ENCODE results near the gene PAK1IP1.
"Not testable (repeated sequence)": the region's sequence is repeated elsewhere in the genome, so short reads cannot be mapped to it uniquely, and the experiment has no call there.

Gene PAK1IP1

DNA sequence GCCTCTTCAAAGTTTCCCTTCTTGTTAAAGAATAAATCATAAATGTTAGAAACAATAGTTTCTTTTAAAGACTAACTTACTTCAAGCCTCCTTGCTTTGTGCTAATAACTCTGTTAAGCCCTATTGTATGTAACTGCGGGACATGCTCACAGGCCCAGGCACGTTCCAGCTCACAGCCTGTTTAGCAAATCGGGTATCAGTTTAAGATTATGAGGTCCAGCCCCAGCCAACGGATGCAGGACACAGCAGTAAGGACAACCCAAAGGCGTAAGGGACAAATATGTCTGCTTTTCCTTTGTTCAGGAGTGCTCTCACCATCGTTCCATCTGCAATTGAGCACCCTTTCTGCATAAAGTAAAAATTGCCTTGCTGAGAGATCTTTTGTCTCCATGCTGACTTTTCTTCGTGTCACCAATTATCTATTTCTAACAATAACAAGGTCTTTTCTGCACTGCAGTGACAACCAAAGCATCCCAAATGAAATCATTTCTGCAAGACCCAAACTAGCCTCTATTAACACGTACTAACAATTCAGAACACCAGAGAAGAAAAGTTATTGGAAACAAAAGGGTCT is 1.7 kb upstream of the PAK1IP1 start:
- DNase-seq (ENCODE audit: low read depth in 2 of 2): no peak

DNA sequence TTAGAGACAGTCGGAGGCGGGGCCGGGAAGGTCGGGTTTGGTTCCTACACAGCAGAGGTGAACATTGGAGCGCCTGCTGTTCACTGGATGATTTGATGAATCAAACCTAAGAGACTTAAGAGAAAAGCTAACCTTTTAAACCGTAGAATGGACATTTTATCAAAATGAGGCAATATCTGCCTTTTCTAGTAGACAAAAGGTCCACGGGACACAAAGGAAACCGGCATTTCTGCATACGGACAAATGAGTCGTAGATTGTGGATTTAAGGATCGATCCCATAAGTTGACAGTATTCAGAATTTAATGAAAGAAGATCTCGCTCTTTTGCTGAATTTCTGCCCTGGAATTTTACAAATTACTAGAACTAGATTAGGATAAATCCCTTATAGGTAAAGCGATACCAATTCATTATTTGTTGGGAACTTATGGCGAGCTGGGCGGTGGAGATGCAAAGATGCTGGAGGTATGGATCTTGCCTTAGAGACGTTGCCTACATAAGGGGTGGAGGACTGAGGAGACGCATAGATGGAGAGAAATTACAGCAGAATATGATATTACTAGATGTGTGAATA is 400 bp downstream of the PAK1IP1 start:
- DNase-seq (ENCODE audit: low read depth in 2 of 2): no peak

DNA sequence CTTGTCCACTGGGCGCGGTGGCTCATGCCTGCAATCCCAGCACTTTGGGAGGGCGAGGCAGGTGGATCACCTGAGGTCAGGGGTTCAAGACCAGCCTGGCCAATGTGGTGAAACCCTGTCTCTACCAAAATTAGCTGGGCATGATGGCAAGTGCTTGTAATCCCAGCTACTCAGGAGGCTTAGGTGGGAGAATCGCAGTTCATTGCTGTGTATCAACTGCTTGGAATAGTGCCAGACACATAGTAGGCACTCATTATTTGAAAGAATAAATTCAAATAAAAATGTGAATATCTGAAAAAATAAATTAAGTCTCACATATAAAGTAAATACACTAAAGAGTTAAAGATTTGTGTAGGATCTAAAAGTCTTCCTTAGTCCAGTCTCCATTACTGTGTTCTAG is 1.9 kb downstream of the PAK1IP1 start:
- DNase-seq (ENCODE audit: low read depth in 2 of 2): no peak

DNA sequence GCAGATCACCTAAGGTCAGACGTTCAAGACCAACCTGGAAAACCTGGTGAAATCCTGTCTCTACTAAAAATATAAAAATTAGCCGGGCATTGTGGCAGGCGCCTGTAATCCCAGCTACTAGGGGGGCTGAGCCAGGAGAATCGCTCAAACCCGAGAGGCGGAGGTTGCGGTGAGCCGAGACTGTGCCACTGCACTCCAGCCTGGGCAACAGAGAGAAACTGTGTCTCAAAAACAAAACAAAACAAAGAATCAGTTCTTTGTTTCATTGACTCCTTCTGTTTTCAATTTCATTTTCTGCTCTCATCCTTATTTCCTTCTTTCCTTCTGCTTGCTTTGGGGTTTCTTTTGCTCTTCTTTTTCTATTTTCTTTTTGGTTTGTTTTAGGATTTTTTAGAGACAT is 19.2 kb downstream of the PAK1IP1 start:
- DNase-seq (ENCODE audit: low read depth in 2 of 2): no peak

DNA sequence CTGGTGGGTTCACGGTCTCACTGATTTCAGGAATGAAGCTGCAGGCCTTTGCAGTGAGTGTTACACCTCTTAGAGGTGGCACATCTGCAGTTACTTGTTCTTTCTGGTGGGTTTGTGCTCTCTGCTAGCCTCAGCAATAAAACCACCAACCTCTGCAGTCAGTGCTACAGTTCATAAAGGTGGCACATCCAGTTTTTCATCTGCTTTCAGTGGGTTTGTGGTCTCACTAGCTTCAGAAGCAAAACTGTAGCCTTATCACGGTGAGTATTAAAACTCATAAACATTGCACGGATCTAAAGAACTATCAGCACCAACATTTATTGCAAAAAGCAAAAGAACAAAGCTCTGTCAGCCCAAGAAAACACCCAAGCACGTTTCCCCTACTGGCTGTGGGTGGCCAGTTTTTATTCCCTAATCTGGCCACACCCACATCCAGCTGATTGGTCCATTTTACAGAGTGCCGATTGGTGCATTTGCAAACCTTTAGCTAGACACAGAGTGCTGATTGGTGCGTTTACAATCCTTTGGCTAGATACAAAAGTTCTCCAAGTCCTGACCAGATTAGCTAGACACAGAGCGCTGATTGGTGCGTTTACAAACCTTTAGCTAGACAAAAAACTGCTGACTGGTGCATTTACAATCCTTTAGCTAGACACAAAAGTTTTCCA is 24.7 kb downstream of the PAK1IP1 start:
- no peak for DNase-seq (ENCODE audit: low read depth in 2 of 2)

DNA sequence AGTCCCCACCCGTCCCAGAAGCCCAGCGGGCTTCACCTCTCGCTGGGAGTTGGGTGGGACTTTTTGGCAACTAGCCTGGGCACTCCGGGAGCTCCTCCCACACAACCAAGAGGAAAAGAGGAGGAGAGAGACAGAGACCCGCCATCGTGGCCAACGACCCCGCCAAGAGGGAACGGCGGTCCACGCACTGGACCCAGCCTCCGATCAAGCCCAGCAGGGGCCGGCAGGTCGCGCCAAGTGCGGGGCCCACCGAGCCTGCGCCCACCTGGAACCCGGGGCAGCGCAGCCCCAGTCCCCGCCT is 25.1 kb downstream of the PAK1IP1 start:
- DNase-seq (ENCODE audit: low read depth in 2 of 2): no peak

DNA sequence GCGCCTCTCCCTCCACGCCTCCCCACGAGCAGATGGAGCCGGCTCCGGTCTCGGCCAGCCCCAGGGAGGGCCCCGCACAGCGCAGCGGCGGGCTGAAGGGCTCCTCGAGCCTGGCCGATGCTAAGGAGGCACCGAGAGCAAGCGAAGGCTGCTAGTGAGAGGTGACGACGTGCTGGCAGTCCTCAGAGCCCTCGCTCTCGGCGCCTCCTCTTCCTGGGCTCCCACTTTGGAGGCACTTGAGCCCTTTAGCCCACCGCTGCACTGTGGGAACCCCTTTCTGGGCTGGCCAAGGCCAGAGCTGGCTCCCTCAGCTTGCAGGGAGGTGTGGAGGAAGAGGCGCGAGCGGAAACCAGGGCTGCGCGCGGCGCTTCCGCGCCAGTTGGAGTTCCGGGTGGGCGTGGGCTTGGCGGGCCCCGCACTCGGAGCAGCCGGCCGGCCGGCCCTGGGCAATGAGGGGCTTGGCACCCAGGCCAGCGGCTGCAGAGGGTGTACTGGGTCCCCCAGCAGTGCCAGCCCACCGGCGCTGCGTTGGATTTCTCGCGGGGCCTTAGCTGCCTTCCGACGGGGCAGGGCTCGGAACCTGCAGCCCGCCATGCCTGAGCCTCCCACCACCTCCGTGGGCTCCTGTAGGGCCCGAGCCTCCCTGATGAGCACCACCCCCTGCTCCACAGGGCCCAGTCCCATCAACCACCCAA is 25.6 kb downstream of the PAK1IP1 start:
- peak in 1 of 2 donors; percentile 47 for DNase-seq (ENCODE audit: low read depth in 2 of 2)

DNA sequence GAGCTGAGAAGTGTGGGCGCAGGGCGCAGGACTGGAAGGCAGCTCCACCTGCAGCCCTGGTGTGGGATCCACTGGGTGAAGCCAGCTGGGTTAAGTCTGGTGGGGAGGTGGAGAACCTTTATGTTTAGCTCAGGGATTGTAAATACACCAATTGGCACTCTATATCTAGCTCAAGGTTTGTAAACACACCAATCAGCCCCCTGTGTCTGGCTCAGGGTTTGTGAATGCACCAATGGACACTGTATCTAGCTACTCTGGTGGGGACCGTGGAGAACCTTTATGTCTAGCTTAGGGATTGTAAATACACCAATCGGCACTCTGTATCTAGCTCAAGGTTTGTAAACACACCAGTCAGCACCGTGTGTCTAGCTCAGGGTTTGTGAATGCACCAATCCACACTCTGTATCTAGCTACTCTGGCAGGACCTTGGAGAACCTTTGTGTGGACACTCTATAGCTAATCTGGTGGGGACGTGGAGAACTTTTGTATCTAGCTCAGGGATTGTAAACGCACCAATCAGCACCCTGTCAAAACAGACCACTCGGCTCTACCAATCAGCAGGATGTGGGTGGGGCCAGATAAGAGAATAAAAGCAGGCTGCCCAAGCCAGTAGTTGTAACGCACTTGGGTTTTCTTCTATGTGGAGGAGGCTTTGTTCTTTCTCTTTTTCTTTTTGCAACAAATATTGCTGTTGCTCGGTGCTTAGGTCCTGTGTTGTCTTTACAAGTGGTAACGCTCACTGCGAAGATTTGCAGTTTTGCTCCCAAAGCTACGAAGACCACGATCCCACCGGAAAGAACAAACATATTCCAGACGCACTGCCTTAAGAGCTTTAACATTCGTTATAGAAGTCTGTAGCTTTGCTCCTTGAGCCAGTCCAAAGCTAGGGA is 26.4 kb downstream of the PAK1IP1 start:
- DNase-seq (ENCODE audit: low read depth in 2 of 2): not testable (repeated sequence)

DNA sequence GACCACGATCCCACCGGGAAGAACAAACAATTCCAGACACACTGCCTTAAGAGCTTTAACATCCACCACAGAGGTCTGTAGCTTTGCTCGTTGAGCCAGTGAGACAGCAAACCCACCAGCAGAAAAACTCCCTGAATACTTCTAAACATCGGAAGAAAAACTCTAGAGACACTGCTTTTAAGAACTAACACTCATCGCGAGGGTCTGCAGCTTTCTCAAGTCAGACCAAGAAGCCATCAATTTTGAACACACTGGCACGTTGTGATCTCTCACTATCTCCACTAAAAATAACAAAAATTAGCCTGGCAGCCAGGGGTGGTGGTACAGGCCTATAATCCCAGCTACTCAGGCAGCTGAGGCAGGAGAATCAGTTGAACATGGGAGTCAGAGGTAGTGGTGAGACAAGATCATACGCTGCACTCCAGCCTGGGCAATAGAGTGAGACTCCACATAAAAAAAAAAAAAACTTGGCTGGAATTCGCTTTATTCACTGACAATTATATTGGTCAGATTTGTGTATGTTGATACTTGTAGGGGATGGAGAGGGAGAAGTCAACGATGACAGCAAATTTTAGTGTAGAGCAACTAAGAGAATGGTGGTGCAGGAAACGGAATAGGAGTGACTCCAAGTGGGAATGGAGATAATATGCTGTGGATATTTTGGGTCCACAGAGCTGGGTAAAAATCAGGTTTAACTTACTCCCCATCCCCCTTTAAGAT is 27.2 kb downstream of the PAK1IP1 start:
- DNase-seq (ENCODE audit: low read depth in 2 of 2): no peak

DNA sequence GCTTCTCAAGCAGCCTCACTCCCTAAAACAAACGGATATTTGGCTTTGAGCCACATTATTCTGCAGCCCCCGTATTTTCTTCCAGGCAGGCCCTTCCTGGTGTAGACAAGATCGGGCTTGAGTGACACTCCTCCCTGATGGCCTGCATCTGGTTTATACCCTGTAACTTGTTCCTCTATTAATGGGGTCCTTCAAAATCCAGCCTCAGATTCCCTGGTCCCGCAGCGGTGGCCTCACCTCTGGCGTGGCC is 27.7 kb downstream of the PAK1IP1 start:
- DNase-seq (ENCODE audit: low read depth in 2 of 2): no peak

DNA sequence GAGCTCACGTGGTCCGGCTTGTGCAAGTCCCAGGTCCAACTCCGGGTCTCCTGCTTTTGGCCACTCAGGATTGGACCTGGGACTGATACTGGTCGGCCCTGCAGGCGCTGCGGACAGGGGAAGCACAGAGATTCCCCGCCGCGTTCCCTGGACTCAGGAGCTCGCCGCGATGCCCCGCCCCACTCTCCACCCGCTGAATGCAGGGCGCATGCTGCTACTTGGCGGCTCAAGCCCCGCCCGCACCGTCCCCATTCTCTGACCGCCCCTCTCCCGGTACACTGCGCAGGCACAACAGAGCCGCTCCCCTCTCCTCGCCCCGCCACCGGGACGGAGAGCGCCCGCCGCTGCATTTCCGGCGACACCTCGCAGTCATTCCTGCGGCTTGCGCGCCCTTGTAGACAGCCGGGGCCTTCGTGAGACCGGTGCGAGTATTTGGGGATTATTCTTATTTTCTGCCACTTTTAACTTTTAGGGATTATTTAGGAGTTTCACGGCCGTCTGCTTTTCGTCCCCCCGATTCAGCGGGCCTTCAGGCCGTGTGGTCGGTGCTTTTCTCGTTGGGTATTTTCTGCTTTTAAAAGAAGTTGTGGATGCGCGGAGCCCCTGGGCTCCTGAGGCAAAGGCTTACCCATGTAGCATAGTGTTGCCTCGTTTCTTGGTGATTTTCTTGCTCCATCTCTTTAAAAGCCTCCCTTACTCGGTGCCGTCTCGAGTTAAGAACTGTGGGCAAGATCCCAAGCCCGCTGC is 28.2 kb downstream of the PAK1IP1 start, which contains the start of gene TMEM14C:
TSS of gene TMEM14C (plus strand) at position 251 of the 747 bp plus-strand sequence. CDS start 1,544 bp downstream, outside the sequence.
- DNase-seq (ENCODE audit: low read depth in 2 of 2): peak; percentile 78 to 93

DNA sequence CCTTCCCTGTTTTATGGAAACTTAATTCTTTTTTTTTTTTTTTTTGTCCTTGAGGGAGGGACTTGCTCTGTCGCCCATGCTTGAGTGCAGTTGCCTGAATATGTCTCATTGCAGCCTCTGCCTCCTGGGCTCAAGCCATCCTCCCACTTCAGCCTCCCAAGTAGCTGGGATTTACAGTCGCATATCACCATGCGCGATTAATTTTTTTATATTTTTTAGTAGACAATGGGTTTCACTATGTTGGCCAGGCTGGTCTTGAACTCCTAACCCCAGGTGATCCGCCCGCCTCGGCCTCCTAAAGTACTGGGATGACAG is 28.8 kb downstream of the PAK1IP1 start:
- no peak for DNase-seq (ENCODE audit: low read depth in 2 of 2)

DNA sequence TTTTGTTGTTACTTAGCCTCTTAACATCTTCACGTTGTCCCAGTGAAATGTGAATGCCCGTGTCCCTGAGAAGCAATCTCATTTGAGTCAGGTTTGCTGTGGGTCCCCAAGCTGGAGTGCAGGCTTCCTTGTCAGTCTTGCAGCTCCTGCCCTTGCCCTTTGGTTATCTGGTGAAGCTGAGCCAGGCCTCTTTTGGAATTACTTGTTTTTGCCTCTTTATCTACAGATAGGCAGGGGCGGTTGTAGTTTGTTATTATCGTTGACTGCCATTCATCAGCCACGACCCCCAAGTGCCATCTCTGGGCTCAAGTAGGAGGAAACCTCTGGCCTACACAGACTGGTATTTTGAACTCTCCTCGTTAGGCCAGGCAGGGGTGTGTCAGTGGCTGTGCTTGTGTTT is 30.3 kb downstream of the PAK1IP1 start:
- no peak for DNase-seq (ENCODE audit: low read depth in 2 of 2)

DNA sequence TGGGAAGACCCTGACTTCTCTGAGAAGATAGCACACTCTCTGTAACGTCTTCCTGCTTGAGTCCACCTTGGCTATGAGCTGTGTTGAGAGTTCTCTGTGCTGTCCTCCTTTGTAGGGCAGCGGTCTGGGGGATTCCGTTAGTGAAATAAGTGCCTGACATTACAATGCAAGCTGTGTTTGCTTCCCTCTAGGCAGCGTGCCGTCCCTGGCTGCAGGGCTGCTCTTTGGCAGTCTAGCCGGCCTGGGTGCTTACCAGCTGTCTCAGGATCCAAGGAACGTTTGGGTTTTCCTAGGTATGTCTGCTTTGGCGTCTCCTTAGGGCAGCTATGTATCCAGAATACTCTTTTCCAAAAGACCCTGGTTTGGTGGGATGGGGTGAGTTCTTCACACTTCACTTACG is 30.9 kb downstream of the PAK1IP1 start:
- no peak for DNase-seq (ENCODE audit: low read depth in 2 of 2)

DNA sequence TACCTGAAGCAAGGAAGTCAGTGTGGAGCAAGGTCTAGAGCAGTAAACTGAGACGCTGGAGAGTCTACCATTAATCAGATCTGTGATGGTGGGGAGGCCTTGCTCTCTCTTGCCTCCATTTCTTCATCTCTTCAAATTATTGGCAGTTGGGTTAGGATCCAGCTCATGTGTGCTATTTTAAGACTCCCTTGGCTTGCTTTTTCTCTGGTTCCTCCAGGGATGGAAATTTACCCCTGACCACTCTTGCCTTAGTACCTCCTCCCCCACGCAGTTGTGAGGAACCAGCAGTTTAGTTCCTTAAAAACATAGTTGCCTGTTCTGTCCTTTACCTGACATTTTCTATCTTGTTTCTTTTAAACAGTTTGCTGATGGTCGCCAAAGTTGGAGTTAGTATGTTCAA is 35.5 kb downstream of the PAK1IP1 start:
- DNase-seq (ENCODE audit: low read depth in 2 of 2): no peak

DNA sequence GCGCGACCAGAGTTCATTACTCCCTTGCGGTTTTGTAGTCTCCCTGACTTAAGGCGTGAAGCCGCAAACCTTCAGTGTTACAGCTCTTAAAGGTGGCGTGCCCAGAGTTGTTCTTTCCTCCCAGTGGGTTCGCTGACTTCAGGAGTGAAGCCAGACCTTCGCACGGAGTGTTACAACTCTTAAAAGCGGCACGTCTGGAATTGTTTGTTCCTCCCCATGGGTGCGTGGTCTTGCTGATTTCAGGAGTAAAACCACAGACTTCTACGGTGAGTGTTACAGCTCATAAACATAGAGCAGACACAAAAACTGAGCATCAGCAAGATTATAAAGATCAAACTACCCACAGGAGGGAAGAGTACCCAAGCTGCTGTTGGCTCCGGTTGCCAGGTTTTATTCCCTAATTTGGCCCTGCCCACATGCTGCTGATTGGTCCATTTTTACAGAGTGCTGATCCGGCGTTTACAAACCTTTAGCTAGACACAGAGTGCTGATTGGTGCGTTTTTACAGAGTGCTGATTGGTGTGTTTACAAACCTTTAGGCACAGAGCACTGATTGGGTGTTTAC is 38.5 kb downstream of the PAK1IP1 start:
- DNase-seq (ENCODE audit: low read depth in 2 of 2): no peak

DNA sequence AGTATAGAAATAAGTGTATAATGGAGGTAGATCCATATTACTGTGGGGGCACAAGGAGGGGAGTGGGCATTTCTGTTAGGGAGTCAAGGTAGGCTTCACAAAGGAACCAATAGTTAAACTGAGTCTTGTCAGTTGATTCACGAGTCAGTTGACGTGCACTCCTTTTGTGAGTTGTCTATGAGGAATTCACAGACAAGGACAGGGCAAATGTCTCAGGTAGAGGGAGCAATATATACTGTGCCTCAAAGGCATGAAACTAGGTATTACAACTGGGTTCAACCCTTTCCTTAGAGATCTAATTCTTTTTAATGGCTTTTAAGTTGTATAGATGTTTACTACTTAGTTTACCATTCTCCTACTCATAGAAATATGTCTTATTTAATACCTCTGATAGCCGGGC is 39.1 kb downstream of the PAK1IP1 start:
- no peak for DNase-seq (ENCODE audit: low read depth in 2 of 2)

DNA sequence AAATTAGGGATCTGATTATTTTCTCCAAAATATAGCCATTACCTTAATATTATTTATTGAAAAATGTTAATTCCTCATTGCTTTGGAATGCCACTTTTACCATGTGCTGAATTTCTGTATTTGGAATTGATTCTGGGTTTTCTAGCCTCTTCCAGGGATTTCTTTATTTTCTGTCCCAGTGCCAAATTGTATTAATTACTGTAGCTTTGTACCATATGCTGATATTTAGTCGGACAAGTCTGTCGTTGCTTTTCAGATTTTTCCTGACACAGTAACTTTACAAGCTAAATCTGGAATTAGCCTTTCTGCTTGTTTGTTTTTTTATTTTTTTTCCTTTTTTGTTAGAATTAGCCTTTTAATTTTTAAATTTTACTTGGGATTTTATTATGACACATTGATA is 42.0 kb downstream of the PAK1IP1 start:
- DNase-seq (ENCODE audit: low read depth in 2 of 2): no peak

DNA sequence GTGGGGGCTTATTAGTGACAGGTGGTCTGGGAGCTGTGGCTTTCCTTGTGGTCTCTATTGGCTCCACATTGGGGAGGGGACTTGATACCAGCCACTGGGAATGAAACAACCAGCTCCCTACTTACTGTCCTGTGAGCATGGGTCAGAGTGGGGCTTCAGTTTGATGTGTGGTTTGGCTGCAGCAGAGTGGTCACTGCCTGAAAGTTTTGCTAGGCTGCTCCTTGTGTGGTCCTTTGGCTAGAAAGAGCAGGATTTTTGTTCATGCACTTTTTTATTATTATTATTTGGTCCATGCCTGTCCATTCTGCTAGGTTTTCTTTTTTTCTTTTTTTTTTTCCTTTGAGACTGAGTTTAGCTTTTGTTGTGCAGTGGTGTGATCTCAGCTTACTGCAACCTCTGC is 45.3 kb downstream of the PAK1IP1 start:
- DNase-seq (ENCODE audit: low read depth in 2 of 2): no peak

DNA sequence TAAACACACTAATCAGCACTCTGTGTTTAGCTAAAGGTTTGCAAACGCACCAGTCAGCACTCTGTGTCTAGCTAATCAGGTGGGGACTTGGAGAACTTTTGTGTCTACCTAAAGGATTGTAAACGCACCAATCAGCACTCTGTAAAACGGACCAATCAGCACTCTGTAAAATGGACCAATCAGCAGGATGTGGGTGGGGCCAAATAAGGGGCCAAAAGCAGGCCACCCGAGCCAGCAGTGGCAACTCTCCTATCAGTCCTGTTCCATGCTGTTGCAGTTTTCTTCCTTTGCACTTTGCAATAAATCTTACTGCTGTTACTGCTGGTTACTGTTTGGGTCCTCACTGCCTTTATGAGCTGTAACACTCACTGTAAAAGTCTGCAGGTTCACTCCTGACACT is 46.9 kb downstream of the PAK1IP1 start:
- DNase-seq (ENCODE audit: low read depth in 2 of 2): not testable (repeated sequence)

DNA sequence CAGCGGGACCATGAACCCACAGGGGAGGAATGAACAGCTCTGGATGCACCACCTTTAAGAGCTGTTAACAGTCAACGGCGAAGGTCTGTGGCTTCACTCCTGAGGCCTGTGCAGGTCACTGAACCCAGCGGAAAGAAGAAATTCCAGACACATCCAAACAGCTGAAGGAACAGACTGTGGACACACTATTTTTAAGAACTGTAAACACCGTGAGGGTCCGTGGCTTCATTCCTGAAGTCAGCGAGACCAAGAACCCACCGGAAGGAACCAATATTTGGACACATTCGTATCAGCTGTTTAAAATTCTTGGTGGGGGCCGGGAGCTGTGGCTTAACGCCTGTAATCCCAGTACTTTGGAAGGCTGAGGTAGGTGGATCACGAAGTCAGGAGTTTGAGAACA is 47.5 kb downstream of the PAK1IP1 start:
- DNase-seq (ENCODE audit: low read depth in 2 of 2): no peak
